GM03348 (cell line): ENCODE results near the gene BMP8A.
A peak's percentile ranks its signal among the peaks of the same experiment; 100 is the strongest.

Experiments
- DNase-seq: peaks from one replicate; pipeline ENCODE4 v3.0.0; 2012; ENCODE audit warnings: low spot score

Gene BMP8A

DNA sequence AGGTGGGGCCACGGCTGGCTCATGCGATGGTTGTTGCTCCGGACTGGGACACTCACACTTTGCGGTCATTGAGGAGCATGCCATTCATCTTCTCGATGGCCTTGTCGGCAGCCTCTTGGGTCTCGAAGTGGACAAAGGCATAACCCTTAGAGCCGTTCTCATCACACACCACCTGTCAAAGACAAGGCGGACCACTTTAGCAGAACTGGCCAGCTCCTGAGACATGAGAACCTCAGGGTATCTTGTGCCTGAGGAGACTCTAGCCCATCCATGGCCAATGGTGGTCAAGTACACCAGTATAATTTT is 79.7 kb downstream of the BMP8A start:
- DNase-seq = no peak

DNA sequence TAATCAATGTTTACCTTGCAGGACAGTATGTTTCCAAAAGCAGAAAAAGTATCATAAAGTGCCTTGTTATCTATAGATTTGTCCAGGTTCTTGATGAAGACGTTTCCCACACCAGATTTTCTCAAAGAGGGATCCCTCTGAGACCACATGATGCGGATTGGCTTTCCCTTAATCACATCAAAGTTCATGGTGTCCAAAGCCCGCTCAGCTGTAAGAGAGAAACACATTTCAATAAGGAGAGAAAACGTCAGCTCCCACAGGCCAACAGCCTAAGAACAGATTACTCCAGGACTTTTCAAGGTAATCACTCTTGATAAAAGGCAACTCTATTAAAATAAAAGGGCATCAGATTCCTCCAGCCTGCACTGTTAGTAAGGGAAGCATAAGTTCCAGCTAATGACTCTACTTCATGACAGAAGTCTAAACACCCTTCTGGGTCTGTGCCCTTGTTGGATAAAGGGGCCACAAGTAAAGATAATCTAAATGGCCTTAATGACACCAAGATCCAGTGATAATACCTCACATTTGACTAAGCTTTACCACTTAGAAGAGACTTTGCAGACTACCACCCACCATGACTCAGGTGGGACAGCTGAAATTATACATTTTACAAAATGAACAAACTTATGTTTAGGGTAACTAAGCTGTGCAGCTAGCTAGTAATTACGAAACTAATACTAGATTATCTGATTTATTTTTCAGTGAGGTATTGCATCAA is 81.1 kb downstream of the BMP8A start:
- no peak for DNase-seq

DNA sequence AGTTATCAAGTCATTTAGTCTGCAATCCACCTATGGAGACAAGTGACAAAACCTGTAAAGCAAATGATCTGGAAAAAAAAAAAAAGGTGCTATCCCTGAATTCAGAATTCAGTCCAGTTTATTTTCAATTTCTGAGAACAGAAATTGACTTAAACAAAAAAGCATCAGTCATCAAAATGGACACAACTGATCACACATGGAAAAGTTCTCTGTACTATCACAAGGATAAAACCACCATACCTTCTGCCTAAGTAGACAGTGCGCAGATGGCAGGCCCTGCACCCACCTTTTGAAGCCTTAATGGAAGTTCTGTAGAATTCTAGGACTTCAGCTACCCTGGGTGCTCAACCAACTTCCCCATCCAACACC is 81.6 kb downstream of the BMP8A start:
- no peak for DNase-seq

DNA sequence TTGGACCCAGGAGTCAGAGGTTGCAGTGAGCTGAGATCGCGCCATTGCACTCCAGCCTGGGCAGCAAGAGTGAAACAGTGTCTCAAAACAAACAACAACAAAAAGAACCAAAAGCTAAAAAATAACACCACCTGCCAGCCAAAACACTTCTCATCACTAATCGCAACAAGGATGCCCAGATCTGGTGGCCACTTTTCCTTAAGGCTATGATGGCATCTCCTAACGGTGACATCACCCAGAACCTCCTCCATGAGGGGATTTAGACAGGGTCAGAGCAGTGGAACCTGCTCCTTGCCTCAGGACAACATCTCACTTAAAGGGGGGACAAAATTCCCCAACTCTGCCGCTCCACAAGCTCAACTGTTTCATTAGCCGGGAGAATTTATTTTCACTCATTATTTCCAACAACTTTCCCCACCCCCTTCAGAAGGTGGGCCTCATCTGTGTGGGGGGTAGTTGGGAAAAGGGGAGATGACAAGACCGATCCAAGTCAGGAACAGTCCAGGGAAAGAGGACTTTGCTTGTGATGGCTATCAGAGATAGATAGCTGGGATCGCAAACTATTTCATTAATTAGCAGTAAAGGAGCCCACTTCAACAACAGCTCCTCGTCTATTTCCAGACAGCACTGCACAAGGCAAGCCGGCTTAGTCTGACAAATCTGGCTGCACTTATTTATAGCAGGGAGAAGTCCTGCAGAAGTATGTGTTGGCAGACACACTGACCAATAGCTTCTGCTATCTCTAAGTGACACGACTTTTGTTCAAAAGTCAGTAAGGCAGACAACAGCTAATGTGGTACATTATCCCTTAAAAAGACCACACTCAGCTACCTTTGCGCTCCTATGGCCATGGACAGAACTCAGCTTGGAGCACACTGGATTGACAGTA is 82.5 kb downstream of the BMP8A start:
- peak; percentile 71 for DNase-seq

DNA sequence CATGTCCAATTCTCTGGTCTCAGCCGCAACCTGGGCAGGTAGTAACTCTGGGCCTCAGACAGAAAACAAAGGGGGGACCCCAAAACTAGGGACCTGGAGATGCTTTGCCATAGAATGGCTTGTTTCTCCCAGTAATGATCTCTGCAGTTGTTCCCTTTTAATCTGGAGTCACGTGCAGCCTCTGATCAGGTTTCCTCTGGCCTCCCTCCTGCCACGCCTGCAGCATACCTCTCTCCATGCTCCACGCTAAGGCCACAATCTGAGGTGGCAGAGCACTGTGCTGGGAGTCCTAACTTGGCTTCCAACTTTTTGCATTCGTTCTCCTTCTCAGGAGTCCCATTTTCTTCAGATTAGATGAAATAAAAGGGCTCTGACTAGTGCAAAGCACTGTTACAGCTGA is 83.2 kb downstream of the BMP8A start:
- DNase-seq = peak; percentile 27
